GM12865 (cell line): ENCODE results near the gene HSPBP1.

Source experiments
- DNase-seq: peaks from one replicate; pipeline ENCODE4 v3.0.0; 2010; ENCODE audit warnings: low read depth
- H3K4me3 ChIP-seq: 2 replicates; pipeline ENCODE4 v1.5.1; 2011; ENCODE audit warnings: mild to moderate bottlenecking, low read depth, low read length, control low read depth
- CTCF ChIP-seq: IDR thresholded peaks from 2 replicates; pipeline ENCODE4 v1.5.1; 2011; ENCODE audit warnings: low read length, control low read depth, low read depth, inconsistent platforms; ENCODE audit not compliant: insufficient read depth; ENCODE audit errors: missing control alignments

HSPBP1 gene

GRCh38 chr19:55284405-55285058, 4.6 kb upstream of the HSPBP1 start:
- DNase-seq: no peak
- no peak for TF ChIP-seq CTCF
- H3K4me3 ChIP-seq: no peak overlapping the region

GRCh38 chr19:55283548-55284377, 3.9 kb upstream of the HSPBP1 start, which contains the start of gene BRSK1:
Gene BRSK1, plus strand, starts transcription at chr19:55283997. Its CDS starts 446 bp downstream, at chr19:55284443.
- H3K4me3 ChIP-seq: no peak within 1 kb of the TSS
- TF ChIP-seq CTCF: no peak
- DNase-seq: no peak

GRCh38 chr19:55279340-55279739, 570 bp downstream of the HSPBP1 start:
- peak overlapping the region; percentile 76 for H3K4me3 ChIP-seq
- no peak for TF ChIP-seq CTCF
- no peak for DNase-seq

GRCh38 chr19:55278391-55279135, 1.3 kb downstream of the HSPBP1 start:
- H3K4me3 ChIP-seq: no peak overlapping the region
- no peak for DNase-seq
- TF ChIP-seq CTCF: no peak

GRCh38 chr19:55277494-55277893, 2.4 kb downstream of the HSPBP1 start:
- TF ChIP-seq CTCF: no peak
- DNase-seq: no peak
- H3K4me3 ChIP-seq: no peak overlapping the region

- TF ChIP-seq CTCF: no peak
- DNase-seq: peak; percentile 52
- peak overlapping the region; percentile 31 for H3K4me3 ChIP-seq
Observed at GRCh38 chr19:55276720-55277430, 3.0 kb downstream of the HSPBP1 start.
